ENCODE data around the gene ZNF41.

Gene ZNF41

GRCh38 chrX:47430925-47431324 is 52.1 kb downstream of the ZNF41 start:
- TF ChIP-seq CTCF (IDR thresholded peaks at IDR 0.05), result no peak
- no peaks in the 10 kb centered on the region for H3K36me3 Mint-ChIP-seq (ENCODE audit: low read depth)
- H3K27me3 Mint-ChIP-seq (ENCODE audit: low read depth, poor library complexity), result no peaks in the 10 kb centered on the region
- H3K4me1 Mint-ChIP-seq, result no peaks in the 10 kb centered on the region
- no peak overlapping the region for H3K4me3 Mint-ChIP-seq
- no peak overlapping the region for H3K27ac Mint-ChIP-seq
- peaks cover 53% of the 10 kb centered on the region for H3K9me3 Mint-ChIP-seq
- no peak for DNase-seq

GRCh38 chrX:47422444-47422843 is 60.6 kb downstream of the ZNF41 start:
- no peaks in the 10 kb centered on the region for H3K27me3 Mint-ChIP-seq (ENCODE audit: low read depth, poor library complexity)
- no peak overlapping the region for H3K27ac Mint-ChIP-seq
- H3K9me3 Mint-ChIP-seq, result peaks cover 86% of the 10 kb centered on the region
- no peaks in the 10 kb centered on the region for H3K4me1 Mint-ChIP-seq
- no peaks in the 10 kb centered on the region for H3K36me3 Mint-ChIP-seq (ENCODE audit: low read depth)
- DNase-seq, result no peak
- TF ChIP-seq CTCF (IDR thresholded peaks at IDR 0.05), result no peak
- no peak overlapping the region for H3K4me3 Mint-ChIP-seq

- no peak for TF ChIP-seq CTCF (IDR thresholded peaks at IDR 0.05)
- H3K4me3 Mint-ChIP-seq, result no peak overlapping the region
- no peaks in the 10 kb centered on the region for H3K4me1 Mint-ChIP-seq
- H3K27me3 Mint-ChIP-seq (ENCODE audit: low read depth, poor library complexity), result no peaks in the 10 kb centered on the region
- DNase-seq, result no peak
- no peak overlapping the region for H3K27ac Mint-ChIP-seq
- peaks cover 8% of the 10 kb centered on the region for H3K36me3 Mint-ChIP-seq (ENCODE audit: low read depth)
- peaks cover 87% of the 10 kb centered on the region for H3K9me3 Mint-ChIP-seq
These were observed 62.1 kb downstream of the ZNF41 start for GRCh38 chrX:47420962-47421361.

GRCh38 chrX:47420265-47420664 is 62.8 kb downstream of the ZNF41 start:
- TF ChIP-seq CTCF (IDR thresholded peaks at IDR 0.05), result no peak
- no peaks in the 10 kb centered on the region for H3K27me3 Mint-ChIP-seq (ENCODE audit: low read depth, poor library complexity)
- peaks cover 8% of the 10 kb centered on the region for H3K36me3 Mint-ChIP-seq (ENCODE audit: low read depth)
- no peak for DNase-seq
- no peak overlapping the region for H3K27ac Mint-ChIP-seq
- no peaks in the 10 kb centered on the region for H3K4me1 Mint-ChIP-seq
- no peak overlapping the region for H3K4me3 Mint-ChIP-seq
- peaks cover 86% of the 10 kb centered on the region for H3K9me3 Mint-ChIP-seq

- H3K9me3 Mint-ChIP-seq, result peaks cover 94% of the 10 kb centered on the region
- H3K4me1 Mint-ChIP-seq, result no peaks in the 10 kb centered on the region
- peaks cover 2% of the 10 kb centered on the region for H3K27me3 Mint-ChIP-seq (ENCODE audit: low read depth, poor library complexity)
- H3K27ac Mint-ChIP-seq, result no peak overlapping the region
- peaks cover 50% of the 10 kb centered on the region for H3K36me3 Mint-ChIP-seq (ENCODE audit: low read depth)
- no peak for TF ChIP-seq CTCF (IDR thresholded peaks at IDR 0.05)
- DNase-seq, result no peak
- H3K4me3 Mint-ChIP-seq, result no peak overlapping the region
These were observed 69.8 kb downstream of the ZNF41 start for GRCh38 chrX:47413179-47413594.
